RPMI7951 (cell line): ENCODE results near the gene AJAP1. TPM values are rescaled to one million over a fixed set of nuclear protein-coding genes. Genes with fewer than 3 reads are reported as not detected.

ENCODE experiments used
- DNase-seq: peaks from one replicate; pipeline ENCODE4 v3.0.0-alpha.2; 2012; ENCODE audit warnings: low read depth
- total RNA-seq: library from RNA; depleted of rRNA; stranded (reverse); fragments of >200 nt; shearing (Covaris generic); gene quantifications from 2 replicates; pipeline ENCODE4 v1.2.3, GENCODE V29; 2014

Gene AJAP1
- total RNA-seq, 1 experiment from 2014 or later: 2.2 TPM

GRCh38 chr1:4769516-4770280 is 115.3 kb downstream of the AJAP1 start:
- DNase-seq: no peak

GRCh38 chr1:4770713-4771112 is 116.3 kb downstream of the AJAP1 start:
- no peak for DNase-seq

GRCh38 chr1:4771267-4771666 is 116.9 kb downstream of the AJAP1 start:
- no peak for DNase-seq

GRCh38 chr1:4771721-4772120 is 117.3 kb downstream of the AJAP1 start:
- DNase-seq: no peak

GRCh38 chr1:4772294-4773010 is 118.0 kb downstream of the AJAP1 start:
- no peak for DNase-seq

GRCh38 chr1:4773226-4773625 is 118.8 kb downstream of the AJAP1 start:
- DNase-seq: no peak

- DNase-seq: no peak
Observed at GRCh38 chr1:4775506-4775905, 121.1 kb downstream of the AJAP1 start.

GRCh38 chr1:4778056-4778455 is 123.6 kb downstream of the AJAP1 start:
- peak; percentile 14 for DNase-seq

- no peak for DNase-seq
Observed at GRCh38 chr1:4781646-4782045, 127.2 kb downstream of the AJAP1 start.

GRCh38 chr1:4784761-4785160 is 130.4 kb downstream of the AJAP1 start:
- DNase-seq: no peak

- peak; percentile 35 for DNase-seq
Observed at GRCh38 chr1:4786055-4786454, 131.6 kb downstream of the AJAP1 start.

- DNase-seq: no peak
Observed at GRCh38 chr1:4787551-4787950, 133.1 kb downstream of the AJAP1 start.

- no peak for DNase-seq
Observed at GRCh38 chr1:4792565-4792964, 138.2 kb downstream of the AJAP1 start.

- DNase-seq: peak; percentile 75
Observed at GRCh38 chr1:4794020-4794780, 139.8 kb downstream of the AJAP1 start.

- DNase-seq: no peak
Observed at GRCh38 chr1:4796161-4797015, 142.0 kb downstream of the AJAP1 start.

GRCh38 chr1:4797016-4797410 is 142.6 kb downstream of the AJAP1 start:
- DNase-seq: peak; percentile 27

- DNase-seq: no peak
Observed at GRCh38 chr1:4797429-4797828, 143.0 kb downstream of the AJAP1 start.

- DNase-seq: peak; percentile 44
Observed at GRCh38 chr1:4801192-4801924, 146.9 kb downstream of the AJAP1 start.

- no peak for DNase-seq
Observed at GRCh38 chr1:4802024-4802423, 147.6 kb downstream of the AJAP1 start.

- DNase-seq: no peak
Observed at GRCh38 chr1:4803335-4803734, 148.9 kb downstream of the AJAP1 start.

- peak; percentile 8 for DNase-seq
Observed at GRCh38 chr1:4805987-4806386, 151.6 kb downstream of the AJAP1 start.
